NCI-H2107 (cell line): Measurements from ENCODE around the gene NKG7.
"Not testable (repeated sequence)": the region's sequence is repeated elsewhere in the genome, so short reads cannot be mapped to it uniquely, and the experiment has no call there.

Experiments
- DNase-seq: peaks from one replicate; lab custom pipeline; 2025; lab: John Stamatoyannopoulos, UW

NKG7 gene

GRCh38 chr19:51372649-51373504 lies at the start of gene NKG7:
Gene NKG7 (minus strand): TSS chr19:51372654. CDS start chr19:51372535, 119 bp downstream.
- no peak for DNase-seq

GRCh38 chr19:51422053-51422448 lies 49.6 kb upstream of the NKG7 start:
- DNase-seq, result no peak

- no peak for DNase-seq
These were observed 49.0 kb upstream of the NKG7 start for GRCh38 chr19:51421229-51422052.

GRCh38 chr19:51420511-51420910 lies 48.1 kb upstream of the NKG7 start:
- DNase-seq, result not testable (repeated sequence)

- DNase-seq, result no peak
These were observed 46.3 kb upstream of the NKG7 start for GRCh38 chr19:51418707-51419106.

- DNase-seq, result no peak
These were observed 45.3 kb upstream of the NKG7 start for GRCh38 chr19:51417810-51418157.

GRCh38 chr19:51417107-51417809 lies 44.8 kb upstream of the NKG7 start, which contains the start of gene SIGLEC10:
Gene SIGLEC10 (minus strand): TSS chr19:51417642. CDS start chr19:51417581, 61 bp downstream.
- no peak for DNase-seq

GRCh38 chr19:51416422-51416821 lies 44.0 kb upstream of the NKG7 start:
- not testable (repeated sequence) for DNase-seq

GRCh38 chr19:51415187-51415586 lies 42.7 kb upstream of the NKG7 start:
- no peak for DNase-seq

GRCh38 chr19:51410950-51411748 lies 38.7 kb upstream of the NKG7 start:
- DNase-seq, result no peak

- no peak for DNase-seq
These were observed 35.2 kb upstream of the NKG7 start for GRCh38 chr19:51407511-51408131.

GRCh38 chr19:51402117-51402516 lies 29.7 kb upstream of the NKG7 start:
- no peak for DNase-seq

GRCh38 chr19:51399936-51400335 lies 27.5 kb upstream of the NKG7 start:
- not testable (repeated sequence) for DNase-seq

- DNase-seq, result no peak
These were observed 26.8 kb upstream of the NKG7 start for GRCh38 chr19:51399231-51399630.

- no peak for DNase-seq
These were observed 25.7 kb upstream of the NKG7 start for GRCh38 chr19:51398096-51398704.

GRCh38 chr19:51397453-51397852 lies 25.0 kb upstream of the NKG7 start:
- not testable (repeated sequence) for DNase-seq

- DNase-seq, result no peak
These were observed 23.7 kb upstream of the NKG7 start for GRCh38 chr19:51396175-51396574.

GRCh38 chr19:51394050-51394836 lies 21.8 kb upstream of the NKG7 start:
- DNase-seq, result peak; percentile 62

- DNase-seq, result no peak
These were observed 20.2 kb upstream of the NKG7 start for GRCh38 chr19:51392701-51393100.
